NCI-H2196 treated with DMSO at 0.1 percent for 48 hours (cell line): Measurements from ENCODE around the gene COMP.

Source experiments
- DNase-seq: peaks from one replicate; lab custom pipeline; 2025; ENCODE audit not compliant: unreplicated experiment; lab: John Stamatoyannopoulos, UW

The COMP gene

DNA sequence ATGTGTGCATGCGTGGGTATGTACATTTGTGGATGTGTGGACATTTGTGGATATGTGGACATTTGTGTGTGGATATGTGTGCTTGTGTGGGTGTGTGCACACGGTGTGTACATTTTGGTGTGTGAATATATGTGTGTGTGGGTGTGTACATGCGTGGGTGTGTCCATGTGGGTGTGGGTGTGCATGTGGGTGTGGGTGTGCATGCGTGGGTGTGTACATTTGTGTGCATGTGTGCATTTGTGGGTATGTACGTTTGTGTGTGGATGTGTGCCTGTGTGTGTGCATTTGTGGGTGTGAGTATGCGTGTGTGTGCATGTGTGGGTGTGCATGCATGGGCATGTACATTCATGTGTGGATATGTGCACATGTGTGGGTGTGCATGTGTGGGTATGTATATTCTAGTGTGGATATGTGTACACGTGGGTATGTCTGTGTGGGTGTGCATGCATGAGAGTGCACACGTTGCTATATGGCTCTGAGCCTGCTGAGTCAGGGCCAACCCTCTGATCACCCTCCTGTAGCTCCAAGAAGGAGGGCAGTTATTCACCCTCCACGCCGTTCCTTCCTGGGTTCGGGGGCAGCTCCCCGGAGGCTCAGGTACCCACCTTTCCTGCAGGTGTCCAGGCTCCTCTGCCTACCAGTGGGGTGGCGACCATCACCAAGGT is 20.3 kb downstream of the COMP start:
- DNase-seq: no peak

DNA sequence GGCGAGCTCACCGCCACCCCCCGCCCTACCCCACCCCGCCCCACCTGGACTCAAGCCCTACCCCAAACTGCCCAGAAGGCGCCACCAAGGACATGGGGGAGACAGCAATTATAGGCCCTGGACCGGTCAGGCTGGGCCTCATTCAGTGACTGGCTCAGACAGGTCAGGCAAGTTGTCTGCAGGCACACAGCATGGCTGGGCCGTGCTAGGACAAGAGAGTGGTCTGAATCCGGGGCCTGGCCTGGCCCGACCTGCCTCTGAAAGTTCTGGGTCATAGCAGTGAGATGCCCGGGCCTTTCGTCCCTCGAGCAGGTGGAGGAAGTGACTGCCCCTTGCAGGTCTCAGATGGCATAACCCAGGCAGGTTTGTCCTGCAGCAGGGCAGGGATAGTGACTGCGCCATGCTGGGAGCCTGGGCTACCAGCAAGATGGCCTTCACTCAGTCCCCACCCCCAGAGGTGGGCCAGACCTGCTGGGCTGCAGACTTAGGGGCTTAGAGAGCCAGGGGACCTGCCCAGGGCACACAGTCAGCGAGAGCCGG is 21.0 kb downstream of the COMP start:
- no peak for DNase-seq

DNA sequence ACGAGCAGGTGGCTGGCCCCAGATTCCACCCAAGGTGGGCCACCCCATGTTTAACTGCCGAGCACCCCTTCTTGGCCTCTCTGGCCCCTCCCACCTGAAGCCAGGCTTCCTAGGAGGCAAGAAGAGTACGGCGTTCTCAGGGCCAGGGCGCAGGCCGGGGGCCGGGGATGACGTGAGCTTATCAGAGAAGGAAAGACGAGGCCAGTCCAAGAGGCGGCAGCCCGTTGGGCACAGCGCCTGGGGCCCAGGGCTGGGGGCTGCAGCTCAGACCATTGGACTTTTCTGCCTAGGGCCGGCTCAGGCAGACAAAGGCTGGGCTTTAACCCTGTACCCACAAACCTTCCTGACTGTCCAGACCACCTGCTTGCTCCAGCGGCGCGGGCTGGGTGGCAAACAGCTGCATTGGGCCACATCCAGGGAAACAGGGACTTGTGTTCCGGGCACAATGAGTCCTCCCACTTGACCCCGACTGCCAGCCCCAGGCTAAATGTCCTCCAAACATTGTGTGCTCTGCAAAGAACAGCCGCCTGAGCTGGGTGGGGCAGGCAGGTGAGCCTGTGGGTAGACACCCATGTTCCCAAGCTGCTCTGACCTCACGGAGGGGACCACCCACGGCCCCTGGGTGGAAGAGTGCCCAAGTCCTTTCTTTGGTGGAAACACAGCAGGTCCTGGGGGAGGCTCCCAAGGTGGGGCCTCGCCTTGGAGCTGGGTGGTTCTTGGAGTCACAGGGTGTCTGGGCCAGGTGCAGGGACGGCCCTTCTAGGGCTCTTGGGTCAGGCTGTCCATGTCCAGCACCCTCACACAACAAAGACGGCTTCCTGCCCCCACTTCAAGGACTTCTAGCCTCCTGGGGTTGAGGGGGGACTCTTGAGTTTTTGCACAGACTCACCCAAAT is 21.9 kb downstream of the COMP start:
- DNase-seq: peak; percentile 67

DNA sequence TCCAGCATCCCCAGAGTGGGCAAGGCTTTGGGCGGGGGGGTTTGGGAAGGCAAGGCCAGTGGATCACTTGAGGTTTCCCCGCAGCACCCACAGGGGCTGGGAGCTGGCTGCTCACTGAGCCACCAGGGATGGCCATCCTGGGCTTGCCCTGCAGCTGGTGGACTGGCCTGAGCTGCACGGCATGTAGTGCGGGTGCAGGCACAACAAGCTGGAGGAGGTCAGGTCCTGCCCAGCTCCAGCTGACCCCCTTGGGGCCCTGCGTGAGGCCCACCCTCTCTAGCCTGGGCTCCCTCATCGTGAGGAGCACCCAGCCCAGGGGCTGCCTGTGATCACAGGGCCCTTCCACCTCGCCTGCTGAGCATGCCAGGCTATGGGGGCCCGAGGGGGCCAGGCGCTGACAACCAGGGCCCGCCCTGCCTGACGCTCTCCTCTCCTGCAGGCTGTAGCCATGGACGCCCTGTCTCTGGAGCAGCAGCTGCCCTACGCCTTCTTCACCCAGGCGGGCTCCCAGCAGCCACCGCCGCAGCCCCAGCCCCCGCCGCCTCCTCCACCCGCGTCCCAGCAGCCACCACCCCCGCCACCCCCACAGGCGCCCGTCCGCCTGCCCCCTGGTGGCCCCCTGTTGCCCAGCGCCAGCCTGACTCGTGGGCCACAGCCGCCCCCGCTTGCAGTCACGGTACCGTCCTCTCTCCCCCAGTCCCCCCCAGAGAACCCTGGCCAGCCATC is 22.9 kb downstream of the COMP start:
- no peak for DNase-seq

GRCh38 chr19:18765224-18765623 is 25.9 kb downstream of the COMP start:
- DNase-seq: peak; percentile 39

DNA sequence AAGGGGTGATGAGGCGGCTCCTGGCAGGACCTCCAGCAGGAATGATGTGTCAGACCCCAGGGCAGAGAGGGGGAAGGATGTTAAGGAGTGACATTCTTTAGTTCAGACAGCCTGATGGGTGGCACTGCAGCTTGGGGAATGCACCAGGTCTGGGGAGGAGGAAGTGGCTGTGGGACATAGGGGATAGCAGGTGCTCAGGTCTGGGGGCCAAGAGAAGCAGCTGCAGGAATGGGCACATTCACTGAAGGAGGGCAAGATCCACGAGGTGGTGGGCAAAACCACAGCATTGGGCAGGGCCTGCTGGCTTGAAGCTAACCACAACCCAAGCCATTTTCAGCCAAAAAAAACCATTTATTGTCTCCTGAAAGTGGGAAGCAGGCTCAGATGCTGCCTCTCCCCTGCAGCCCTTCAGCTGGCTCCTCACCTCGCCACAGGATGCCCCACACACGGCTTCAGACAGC is 26.5 kb downstream of the COMP start:
- no peak for DNase-seq

DNA sequence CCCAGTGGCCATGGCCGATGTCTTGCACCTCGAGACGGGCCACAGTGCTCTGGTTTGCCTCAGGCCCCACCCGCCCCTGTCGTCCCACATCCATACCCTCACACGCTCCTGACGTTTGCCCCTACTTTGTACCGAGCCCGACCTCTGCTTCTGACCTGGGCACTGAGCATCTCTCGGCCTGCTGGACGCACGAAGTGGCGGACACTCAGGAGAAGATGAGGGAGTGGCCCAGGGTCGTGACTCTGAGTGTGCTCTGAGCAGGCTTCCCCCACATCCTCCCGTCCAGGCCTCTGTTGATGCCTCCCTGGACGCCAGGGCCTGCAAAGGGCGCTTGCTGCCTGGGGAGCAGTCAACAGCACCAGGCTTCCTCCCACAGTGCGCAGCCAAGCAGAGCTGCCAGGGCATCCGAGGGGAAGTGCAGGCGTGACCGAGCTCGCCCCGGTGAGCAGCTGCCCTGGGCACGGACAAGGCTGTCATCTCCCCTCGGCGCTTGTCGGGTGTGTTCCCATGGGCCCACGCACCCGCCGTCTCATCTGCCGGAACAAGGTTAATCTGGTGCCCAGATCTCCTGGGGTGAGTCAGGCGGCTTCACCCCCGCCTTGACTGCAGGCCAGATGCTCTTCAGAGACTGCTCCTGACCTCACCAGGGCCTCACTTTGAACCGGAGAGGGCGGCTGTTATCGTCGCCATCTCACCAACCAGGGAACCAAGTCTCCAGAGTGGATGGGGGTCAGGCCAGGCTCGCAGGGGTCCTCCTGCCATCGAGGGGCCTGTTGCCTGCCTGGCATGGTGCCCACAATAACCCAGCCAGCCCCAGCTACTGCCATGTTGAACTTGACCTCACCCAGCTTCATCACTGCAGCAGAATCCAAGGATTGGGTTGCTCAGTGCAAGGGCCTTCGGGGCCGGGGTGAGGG is 27.2 kb downstream of the COMP start:
- peak; percentile 67 for DNase-seq

DNA sequence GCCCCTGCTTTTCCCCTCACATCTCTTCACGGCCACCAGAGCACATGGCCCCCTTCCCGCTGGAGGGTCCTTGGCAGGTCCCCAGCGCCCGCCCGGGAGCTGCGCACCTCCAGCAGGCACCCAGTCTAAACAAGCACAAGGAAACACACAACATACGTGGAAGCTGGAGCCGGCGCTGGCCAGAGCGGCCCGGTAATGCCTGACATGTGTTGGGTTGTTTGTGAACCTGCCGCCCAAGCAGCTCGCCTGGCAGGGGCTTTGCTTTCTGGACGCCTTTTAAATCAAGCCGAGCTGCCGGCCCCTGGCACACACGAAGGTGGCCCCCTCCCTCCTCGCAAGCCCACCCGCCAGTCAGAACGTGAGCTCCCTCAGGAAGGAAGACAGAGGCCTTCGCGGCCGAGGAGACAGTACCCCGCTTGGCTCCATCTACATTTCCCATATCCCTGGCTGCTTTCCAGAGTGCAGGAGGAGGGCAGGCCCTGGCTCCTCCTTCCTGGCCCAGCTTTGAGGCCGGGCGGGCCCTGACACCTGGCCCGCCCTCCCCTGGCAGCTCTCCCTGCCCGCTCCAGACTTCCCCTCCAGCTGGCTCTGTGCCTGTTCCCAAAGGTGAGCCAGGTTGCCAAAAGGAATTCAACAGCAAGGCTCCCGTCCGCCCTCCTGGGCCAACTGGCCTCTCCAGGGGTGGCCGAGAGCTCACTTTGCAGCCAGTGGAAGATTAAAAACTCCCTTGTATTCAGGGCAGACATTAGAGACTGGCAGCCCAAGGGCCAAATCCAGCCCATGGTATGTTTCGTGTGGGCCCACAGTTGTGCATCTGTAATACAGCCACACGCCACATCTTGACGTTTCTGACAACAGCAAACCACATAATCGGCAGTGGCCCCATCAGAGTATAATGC is 28.7 kb downstream of the COMP start:
- DNase-seq: peak; percentile 91

DNA sequence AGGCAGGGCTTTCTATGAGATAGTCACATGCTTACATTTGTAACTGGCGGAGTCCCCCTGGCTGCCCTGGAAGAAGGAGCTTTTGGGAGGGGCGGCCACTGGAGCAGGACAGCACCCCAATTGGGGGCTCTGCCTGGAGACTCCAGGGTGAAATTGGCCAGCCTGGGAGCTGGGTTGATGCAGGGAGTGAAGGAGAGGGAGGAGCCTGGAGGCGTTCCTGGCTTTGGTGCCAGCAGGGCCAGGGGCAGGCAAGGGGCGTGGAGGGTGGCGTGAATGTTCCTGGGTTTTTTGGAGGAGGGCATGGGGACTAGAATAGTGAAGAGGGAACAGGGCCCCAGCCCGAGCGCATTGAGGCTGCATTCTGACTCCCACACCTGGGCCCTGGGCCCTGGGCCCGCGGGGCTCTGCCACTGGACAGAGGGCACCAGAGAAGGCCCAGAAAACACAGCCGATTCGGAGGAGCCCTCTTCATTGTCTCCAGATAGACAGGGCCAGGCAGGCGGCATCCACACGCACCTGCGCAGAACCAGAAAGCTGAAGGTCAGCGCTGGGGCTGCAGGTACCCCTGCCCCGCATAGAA is 29.5 kb downstream of the COMP start:
- DNase-seq: no peak

- DNase-seq: no peak
Observed at GRCh38 chr19:18760440-18761383, 30.4 kb downstream of the COMP start.

- no peak for DNase-seq
Observed at GRCh38 chr19:18759995-18760426, 31.1 kb downstream of the COMP start.

- DNase-seq: no peak
Observed at GRCh38 chr19:18759304-18759994, 31.7 kb downstream of the COMP start.

DNA sequence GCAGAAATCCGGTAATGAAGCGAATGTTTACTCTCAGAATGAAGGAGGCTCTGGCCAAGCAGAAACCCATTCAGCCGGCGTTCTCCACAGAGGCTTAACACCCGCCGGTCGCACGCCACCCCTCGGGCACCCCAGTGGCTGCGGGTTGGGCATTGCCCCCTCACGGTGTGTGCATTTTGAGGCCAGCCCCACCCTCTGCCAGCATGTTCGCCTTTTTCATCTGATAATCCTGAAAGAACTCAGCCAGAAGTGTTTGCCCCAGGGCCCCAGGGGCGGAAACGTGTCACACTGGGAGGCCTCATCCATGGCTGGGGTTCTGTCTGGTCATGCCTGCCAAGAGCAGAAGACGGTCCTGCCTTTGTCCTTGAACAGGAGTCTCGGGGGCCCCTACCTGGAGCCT is 34.2 kb downstream of the COMP start:
- no peak for DNase-seq

GRCh38 chr19:18754501-18754900 is 36.6 kb downstream of the COMP start:
- DNase-seq: no peak

GRCh38 chr19:18751571-18751970 is 39.5 kb downstream of the COMP start:
- no peak for DNase-seq

DNA sequence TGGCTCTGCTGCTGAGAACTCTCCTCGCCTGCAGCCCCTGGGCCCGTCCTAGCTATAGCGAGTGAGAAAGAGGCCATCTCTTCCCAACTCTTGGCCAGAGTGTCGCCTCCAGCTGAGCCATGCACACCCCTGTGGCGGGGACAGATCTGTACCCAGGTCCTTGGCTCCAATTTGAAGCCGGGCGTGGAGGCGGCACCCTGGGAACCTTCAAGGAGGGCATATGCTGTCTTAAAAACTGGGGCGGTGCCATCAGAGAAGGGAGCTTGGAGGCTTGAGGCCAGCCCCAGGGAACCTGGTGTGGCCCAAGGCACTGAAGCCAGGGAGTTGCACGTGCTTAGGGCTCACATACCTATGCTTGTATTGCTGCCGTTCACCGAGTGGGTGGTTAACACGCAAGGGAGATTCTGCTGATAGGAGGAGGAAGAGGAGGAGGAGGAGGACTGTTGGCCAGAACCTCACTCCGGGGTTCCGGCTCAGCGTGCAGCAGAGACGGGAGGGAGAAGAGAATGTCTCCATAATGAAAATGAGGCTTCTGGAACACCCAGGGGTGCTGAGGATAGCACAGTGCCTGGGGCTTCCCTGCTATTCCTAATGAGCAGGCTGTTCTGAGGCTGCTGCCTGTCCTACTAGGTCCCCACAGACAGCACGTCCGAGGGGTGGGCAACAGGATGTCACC is 40.7 kb downstream of the COMP start:
- no peak for DNase-seq
